Suprapubic skin (tissue), 3 donors: ENCODE results near the gene ZNF555.

Experiments used
- EP300 ChIP-seq: sonication (generic); formaldehyde crosslinking; IDR thresholded peaks from one replicate; pipeline ENCODE4 v1.6.1; 2017; ENCODE audit warnings: antibody characterized with exemption
- TF ChIP-seq, protein P1 (sequence below), 2 donors: fragments of 200-600 bp in 1 of 2; fragments of 450-650 bp in 1 of 2; sonication (generic) in 1 of 2; IDR thresholded peaks; one replicate each; pipeline ENCODE4 v1.5.1; 2016 to 2019; ENCODE audit warnings: antibody characterized with exemption in 2 of 2, mild to moderate bottlenecking in 1 of 2, moderate library complexity in 1 of 2

DNA sequence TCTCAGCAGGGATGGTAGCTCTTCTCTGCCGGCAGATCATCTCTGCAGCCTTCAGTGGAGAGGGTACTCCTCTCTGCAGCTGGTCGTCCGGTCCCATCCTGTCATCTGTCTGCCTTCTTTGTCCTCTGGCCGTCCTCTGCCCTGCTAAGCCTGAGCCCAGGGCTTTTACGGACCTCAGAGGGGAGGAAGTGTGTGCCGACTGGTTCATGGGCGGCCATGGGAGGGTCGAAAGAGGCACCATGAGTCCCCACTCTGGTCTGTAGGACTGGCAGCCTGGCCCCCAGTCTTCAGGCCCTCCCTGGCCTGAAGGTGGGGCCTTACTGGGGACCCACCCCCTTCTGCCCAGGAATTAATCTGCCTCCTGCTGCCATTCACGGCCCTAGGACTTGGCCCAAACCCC, 17.6 kb upstream of the ZNF555 start:
- TF ChIP-seq, protein P1, sequence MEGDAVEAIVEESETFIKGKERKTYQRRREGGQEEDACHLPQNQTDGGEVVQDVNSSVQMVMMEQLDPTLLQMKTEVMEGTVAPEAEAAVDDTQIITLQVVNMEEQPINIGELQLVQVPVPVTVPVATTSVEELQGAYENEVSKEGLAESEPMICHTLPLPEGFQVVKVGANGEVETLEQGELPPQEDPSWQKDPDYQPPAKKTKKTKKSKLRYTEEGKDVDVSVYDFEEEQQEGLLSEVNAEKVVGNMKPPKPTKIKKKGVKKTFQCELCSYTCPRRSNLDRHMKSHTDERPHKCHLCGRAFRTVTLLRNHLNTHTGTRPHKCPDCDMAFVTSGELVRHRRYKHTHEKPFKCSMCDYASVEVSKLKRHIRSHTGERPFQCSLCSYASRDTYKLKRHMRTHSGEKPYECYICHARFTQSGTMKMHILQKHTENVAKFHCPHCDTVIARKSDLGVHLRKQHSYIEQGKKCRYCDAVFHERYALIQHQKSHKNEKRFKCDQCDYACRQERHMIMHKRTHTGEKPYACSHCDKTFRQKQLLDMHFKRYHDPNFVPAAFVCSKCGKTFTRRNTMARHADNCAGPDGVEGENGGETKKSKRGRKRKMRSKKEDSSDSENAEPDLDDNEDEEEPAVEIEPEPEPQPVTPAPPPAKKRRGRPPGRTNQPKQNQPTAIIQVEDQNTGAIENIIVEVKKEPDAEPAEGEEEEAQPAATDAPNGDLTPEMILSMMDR (IDR thresholded peaks at IDR 0.05), result no peak
- TF ChIP-seq EP300, result no peak
